H1 (cell line): Measurements from ENCODE around the gene CLBA1. TPM values are rescaled to one million over a fixed set of nuclear protein-coding genes. Genes with fewer than 3 reads are reported as not detected.

ENCODE experiments used
- CBX5 ChIP-seq: fragments of 300-800, 300-1000 bp; sonication (generic); IDR thresholded peaks from 2 replicates; pipeline ENCODE4 v1.7.1; 2016; ENCODE audit warnings: antibody characterized with exemption, low read length, low read depth
- CREB1 ChIP-seq: IDR thresholded peaks from 2 replicates; pipeline ENCODE4 v1.6.1; 2012; ENCODE audit warnings: inconsistent platforms
- MAFK ChIP-seq: IDR thresholded peaks from 2 replicates; pipeline ENCODE4 v1.6.1; 2012; ENCODE audit warnings: low read depth, mild to moderate bottlenecking, improper control_type of control experiment, low read length
- polyA plus RNA-seq, 7 experiments: library from polyadenylated mRNA; depleted of rRNA in 3 of 7; stranded (reverse) in 5 of 7; unstranded in 2 of 7; fragments of >200 nt in 5 of 7; fragments of 200-250 nt in 2 of 7; gene quantifications; 1 replicate in 5 of 7; 2 replicates in 1 of 7; 4 replicates in 1 of 7; pipeline versions ENCODE4 v1.2.1 to v1.2.3, GENCODE V29; 2011 to 2013; ENCODE audit warnings: missing spikeins in 2 of 7, mixed read lengths in 2 of 7
- total RNA-seq: library from RNA; stranded (reverse); fragmentation: NEBNext Ultra II Directional; extraction: Animal tissue kit (Norgen Biotek cat#: 25700); gene quantifications from 2 replicates; pipeline ENCODE4 v1.2.1, GENCODE V29; 2021
- TF ChIP-seq, protein P1 (sequence below): fragments of 300-600 bp; sonication (generic); IDR thresholded peaks from 2 replicates; pipeline ENCODE4 v1.7.1; 2012; ENCODE audit warnings: low read length, moderate library complexity, mild to moderate bottlenecking, inconsistent platforms; ENCODE audit not compliant: insufficient replicate concordance

The CLBA1 gene
- total and polyA plus RNA-seq, 2 of the 8 experiments (the other 6 are each of a cell fraction or from before 2014, with no cell fraction given) = 1.6 to 2.4 TPM

DNA sequence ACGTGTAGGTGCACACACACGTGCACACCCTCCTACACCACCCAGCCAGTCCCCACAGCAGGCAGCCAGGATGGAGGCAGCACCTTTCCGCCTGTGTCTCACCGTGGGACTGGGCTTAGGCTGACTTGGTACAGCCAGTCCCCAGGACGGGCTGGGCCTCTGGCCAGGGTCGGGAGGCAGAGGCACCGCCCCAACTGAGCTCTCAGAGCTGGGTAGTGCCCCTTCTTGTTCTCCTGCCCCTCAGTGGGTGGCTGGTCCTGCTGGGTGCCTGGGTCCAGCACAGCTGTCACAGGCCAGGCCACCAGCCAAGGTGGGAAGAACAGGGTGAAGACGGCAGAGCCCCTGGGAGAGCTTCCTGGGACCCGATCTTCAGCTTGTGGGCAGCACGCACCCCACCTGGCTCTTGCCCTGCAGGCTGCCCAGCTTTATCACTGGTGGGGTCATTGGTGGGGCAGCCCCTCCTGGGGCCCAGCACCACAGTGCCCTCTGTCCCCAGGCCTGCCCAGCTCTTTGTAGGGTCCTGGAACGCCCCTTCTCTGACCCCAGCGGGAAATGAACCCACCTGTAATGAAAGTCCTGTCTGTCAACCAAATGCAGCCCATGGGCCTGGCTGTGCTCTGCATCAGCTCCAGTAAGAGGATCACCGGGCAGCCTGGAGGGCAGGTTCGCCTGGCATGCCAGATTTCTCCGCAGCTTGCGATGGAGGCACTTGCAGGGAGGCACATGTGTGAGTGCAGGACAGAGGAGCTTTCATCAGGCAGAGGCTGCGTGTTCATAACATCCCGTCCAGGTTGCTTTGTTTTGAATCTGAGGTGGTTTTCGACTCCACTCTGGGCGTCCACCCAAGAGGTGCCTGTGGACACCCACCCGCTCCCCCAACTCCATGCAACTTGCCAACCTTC, 20.6 kb downstream of the CLBA1 start (continued):
- TF ChIP-seq, protein P1, sequence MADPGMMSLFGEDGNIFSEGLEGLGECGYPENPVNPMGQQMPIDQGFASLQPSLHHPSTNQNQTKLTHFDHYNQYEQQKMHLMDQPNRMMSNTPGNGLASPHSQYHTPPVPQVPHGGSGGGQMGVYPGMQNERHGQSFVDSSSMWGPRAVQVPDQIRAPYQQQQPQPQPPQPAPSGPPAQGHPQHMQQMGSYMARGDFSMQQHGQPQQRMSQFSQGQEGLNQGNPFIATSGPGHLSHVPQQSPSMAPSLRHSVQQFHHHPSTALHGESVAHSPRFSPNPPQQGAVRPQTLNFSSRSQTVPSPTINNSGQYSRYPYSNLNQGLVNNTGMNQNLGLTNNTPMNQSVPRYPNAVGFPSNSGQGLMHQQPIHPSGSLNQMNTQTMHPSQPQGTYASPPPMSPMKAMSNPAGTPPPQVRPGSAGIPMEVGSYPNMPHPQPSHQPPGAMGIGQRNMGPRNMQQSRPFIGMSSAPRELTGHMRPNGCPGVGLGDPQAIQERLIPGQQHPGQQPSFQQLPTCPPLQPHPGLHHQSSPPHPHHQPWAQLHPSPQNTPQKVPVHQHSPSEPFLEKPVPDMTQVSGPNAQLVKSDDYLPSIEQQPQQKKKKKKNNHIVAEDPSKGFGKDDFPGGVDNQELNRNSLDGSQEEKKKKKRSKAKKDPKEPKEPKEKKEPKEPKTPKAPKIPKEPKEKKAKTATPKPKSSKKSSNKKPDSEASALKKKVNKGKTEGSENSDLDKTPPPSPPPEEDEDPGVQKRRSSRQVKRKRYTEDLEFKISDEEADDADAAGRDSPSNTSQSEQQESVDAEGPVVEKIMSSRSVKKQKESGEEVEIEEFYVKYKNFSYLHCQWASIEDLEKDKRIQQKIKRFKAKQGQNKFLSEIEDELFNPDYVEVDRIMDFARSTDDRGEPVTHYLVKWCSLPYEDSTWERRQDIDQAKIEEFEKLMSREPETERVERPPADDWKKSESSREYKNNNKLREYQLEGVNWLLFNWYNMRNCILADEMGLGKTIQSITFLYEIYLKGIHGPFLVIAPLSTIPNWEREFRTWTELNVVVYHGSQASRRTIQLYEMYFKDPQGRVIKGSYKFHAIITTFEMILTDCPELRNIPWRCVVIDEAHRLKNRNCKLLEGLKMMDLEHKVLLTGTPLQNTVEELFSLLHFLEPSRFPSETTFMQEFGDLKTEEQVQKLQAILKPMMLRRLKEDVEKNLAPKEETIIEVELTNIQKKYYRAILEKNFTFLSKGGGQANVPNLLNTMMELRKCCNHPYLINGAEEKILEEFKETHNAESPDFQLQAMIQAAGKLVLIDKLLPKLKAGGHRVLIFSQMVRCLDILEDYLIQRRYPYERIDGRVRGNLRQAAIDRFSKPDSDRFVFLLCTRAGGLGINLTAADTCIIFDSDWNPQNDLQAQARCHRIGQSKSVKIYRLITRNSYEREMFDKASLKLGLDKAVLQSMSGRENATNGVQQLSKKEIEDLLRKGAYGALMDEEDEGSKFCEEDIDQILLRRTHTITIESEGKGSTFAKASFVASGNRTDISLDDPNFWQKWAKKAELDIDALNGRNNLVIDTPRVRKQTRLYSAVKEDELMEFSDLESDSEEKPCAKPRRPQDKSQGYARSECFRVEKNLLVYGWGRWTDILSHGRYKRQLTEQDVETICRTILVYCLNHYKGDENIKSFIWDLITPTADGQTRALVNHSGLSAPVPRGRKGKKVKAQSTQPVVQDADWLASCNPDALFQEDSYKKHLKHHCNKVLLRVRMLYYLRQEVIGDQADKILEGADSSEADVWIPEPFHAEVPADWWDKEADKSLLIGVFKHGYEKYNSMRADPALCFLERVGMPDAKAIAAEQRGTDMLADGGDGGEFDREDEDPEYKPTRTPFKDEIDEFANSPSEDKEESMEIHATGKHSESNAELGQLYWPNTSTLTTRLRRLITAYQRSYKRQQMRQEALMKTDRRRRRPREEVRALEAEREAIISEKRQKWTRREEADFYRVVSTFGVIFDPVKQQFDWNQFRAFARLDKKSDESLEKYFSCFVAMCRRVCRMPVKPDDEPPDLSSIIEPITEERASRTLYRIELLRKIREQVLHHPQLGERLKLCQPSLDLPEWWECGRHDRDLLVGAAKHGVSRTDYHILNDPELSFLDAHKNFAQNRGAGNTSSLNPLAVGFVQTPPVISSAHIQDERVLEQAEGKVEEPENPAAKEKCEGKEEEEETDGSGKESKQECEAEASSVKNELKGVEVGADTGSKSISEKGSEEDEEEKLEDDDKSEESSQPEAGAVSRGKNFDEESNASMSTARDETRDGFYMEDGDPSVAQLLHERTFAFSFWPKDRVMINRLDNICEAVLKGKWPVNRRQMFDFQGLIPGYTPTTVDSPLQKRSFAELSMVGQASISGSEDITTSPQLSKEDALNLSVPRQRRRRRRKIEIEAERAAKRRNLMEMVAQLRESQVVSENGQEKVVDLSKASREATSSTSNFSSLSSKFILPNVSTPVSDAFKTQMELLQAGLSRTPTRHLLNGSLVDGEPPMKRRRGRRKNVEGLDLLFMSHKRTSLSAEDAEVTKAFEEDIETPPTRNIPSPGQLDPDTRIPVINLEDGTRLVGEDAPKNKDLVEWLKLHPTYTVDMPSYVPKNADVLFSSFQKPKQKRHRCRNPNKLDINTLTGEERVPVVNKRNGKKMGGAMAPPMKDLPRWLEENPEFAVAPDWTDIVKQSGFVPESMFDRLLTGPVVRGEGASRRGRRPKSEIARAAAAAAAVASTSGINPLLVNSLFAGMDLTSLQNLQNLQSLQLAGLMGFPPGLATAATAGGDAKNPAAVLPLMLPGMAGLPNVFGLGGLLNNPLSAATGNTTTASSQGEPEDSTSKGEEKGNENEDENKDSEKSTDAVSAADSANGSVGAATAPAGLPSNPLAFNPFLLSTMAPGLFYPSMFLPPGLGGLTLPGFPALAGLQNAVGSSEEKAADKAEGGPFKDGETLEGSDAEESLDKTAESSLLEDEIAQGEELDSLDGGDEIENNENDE = no peak
- TF ChIP-seq MAFK (no peak), CBX5 (no peak), CREB1 (no peak)
